GM12891 (cell line): ENCODE measurements around the gene SLC37A1.

Experiments used
- PAX5 ChIP-seq: IDR thresholded peaks from 2 replicates; pipeline ENCODE4 v1.6.1; 2011; ENCODE audit warnings: low read length, moderate library complexity, mild to moderate bottlenecking; ENCODE audit not compliant: insufficient read depth, severe bottlenecking
- POLR2A ChIP-seq: IDR thresholded peaks from 2 replicates; pipeline ENCODE4 v1.6.1; 2011; ENCODE audit warnings: low read depth, low read length, control low read depth
- POLR2AphosphoS5 ChIP-seq: IDR thresholded peaks from 2 replicates; pipeline ENCODE4 v1.6.1; 2011; ENCODE audit warnings: low read depth, low read length, control low read depth
- POU2F2 ChIP-seq: IDR thresholded peaks from 2 replicates; pipeline ENCODE4 v1.6.1; 2011; ENCODE audit warnings: low read depth, mild to moderate bottlenecking, control low read depth, low read length, moderate library complexity
- SPI1 ChIP-seq: IDR thresholded peaks from 2 replicates; pipeline ENCODE4 v1.6.1; 2011; ENCODE audit warnings: low read depth, low read length, control low read depth
- TAF1 ChIP-seq: IDR thresholded peaks from 2 replicates; pipeline ENCODE4 v1.6.1; 2011; ENCODE audit warnings: low read depth, low read length, control low read depth

GRCh38 chr21:42469272-42469671, 44.4 kb upstream of the SLC37A1 start:
- no peak for TF ChIP-seq TAF1
- no peak for TF ChIP-seq PAX5
- no peak for TF ChIP-seq POLR2A
- TF ChIP-seq POU2F2 = no peak; the same call in 1 of the 2 replicates
- TF ChIP-seq POLR2AphosphoS5 = no peak
- peak; percentile 70 for TF ChIP-seq SPI1
